NOMO-1 treated with dmso at 0.1 percent for 144 hours (cell line): Measurements from ENCODE around the gene CNOT6.

Experiments used
- DNase-seq: peaks from one replicate; lab custom pipeline; 2025; ENCODE audit not compliant: unreplicated experiment; lab: John Stamatoyannopoulos, UW

The CNOT6 gene

GRCh38 chr5:180613814-180614188, 119.6 kb downstream of the CNOT6 start:
- no peak for DNase-seq

- no peak for DNase-seq
Observed at GRCh38 chr5:180618487-180618828, 124.3 kb downstream of the CNOT6 start.

- no peak for DNase-seq
Observed at GRCh38 chr5:180618829-180619562, 124.8 kb downstream of the CNOT6 start.

- DNase-seq = no peak
Observed at GRCh38 chr5:180619563-180619915, 125.4 kb downstream of the CNOT6 start.

- DNase-seq = no peak
Observed at GRCh38 chr5:180620014-180620413, 125.8 kb downstream of the CNOT6 start.

GRCh38 chr5:180621311-180621710, 127.1 kb downstream of the CNOT6 start:
- no peak for DNase-seq

- no peak for DNase-seq
Observed at GRCh38 chr5:180622910-180623309, 128.7 kb downstream of the CNOT6 start.

- no peak for DNase-seq
Observed at GRCh38 chr5:180623411-180623834, 129.2 kb downstream of the CNOT6 start.

GRCh38 chr5:180623844-180624243, 129.7 kb downstream of the CNOT6 start:
- no peak for DNase-seq

- no peak for DNase-seq
Observed at GRCh38 chr5:180624587-180624986, 130.4 kb downstream of the CNOT6 start.

GRCh38 chr5:180625125-180625790, 131.1 kb downstream of the CNOT6 start:
- DNase-seq = no peak

GRCh38 chr5:180625791-180626660, 131.8 kb downstream of the CNOT6 start:
- no peak for DNase-seq

- DNase-seq = no peak
Observed at GRCh38 chr5:180626661-180627385, 132.6 kb downstream of the CNOT6 start.

- DNase-seq = no peak
Observed at GRCh38 chr5:180627386-180628120, 133.4 kb downstream of the CNOT6 start.
